ENCODE data around the gene C20orf173.
"Not testable (repeated sequence)": the region's sequence is repeated elsewhere in the genome, so short reads cannot be mapped to it uniquely, and the experiment has no call there.

Gene C20orf173

GRCh38 chr20:35544941-35545340, 15.5 kb upstream of the C20orf173 start:
- not testable (repeated sequence) for H3K4me3 ChIP-seq (ENCODE audit: low read length); H3K9ac ChIP-seq (ENCODE audit: low read depth, low read length); H3K9me3 ChIP-seq (ENCODE audit: insufficient read depth, low read depth, low read length); H3K27ac ChIP-seq (ENCODE audit: low read length); H3K27me3 ChIP-seq (ENCODE audit: insufficient read depth, low read length); H3K4me1 ChIP-seq (ENCODE audit: insufficient read depth, low read length)
- peaks cover 61% of the 10 kb centered on the region for H3K36me3 ChIP-seq (ENCODE audit: insufficient read depth, low read depth, low read length)

GRCh38 chr20:35544436-35544835, 15.0 kb upstream of the C20orf173 start:
- H3K36me3 ChIP-seq (ENCODE audit: insufficient read depth, low read depth, low read length): peaks cover 56% of the 10 kb centered on the region
- no peaks in the 10 kb centered on the region for H3K9me3 ChIP-seq (ENCODE audit: insufficient read depth, low read depth, low read length)
- H3K4me1 ChIP-seq (ENCODE audit: insufficient read depth, low read length): peaks cover 10% of the 10 kb centered on the region
- H3K9ac ChIP-seq (ENCODE audit: low read depth, low read length): no peak overlapping the region
- H3K27ac ChIP-seq (ENCODE audit: low read length): no peak overlapping the region
- no peaks in the 10 kb centered on the region for H3K27me3 ChIP-seq (ENCODE audit: insufficient read depth, low read length)
- H3K4me3 ChIP-seq (ENCODE audit: low read length): no peak overlapping the region

- Histone ChIP-seq H3K27ac (ENCODE audit: low read length) (peak overlapping the region; percentile 90), H3K27me3 (ENCODE audit: insufficient read depth, low read length) (no peaks in the 10 kb centered on the region), H3K9ac (ENCODE audit: low read depth, low read length) (peak overlapping the region; percentile 94; the same call in 1 of the 2 replicates), H3K9me3 (ENCODE audit: insufficient read depth, low read depth, low read length) (no peaks in the 10 kb centered on the region), H3K4me3 (ENCODE audit: low read length) (peak overlapping the region; percentile 97), H3K36me3 (ENCODE audit: insufficient read depth, low read depth, low read length) (peaks cover 42% of the 10 kb centered on the region), H3K4me1 (ENCODE audit: insufficient read depth, low read length) (peaks cover 10% of the 10 kb centered on the region)
These were observed 13.5 kb upstream of the C20orf173 start for GRCh38 chr20:35542990-35543389.

- H3K9me3 ChIP-seq (ENCODE audit: insufficient read depth, low read depth, low read length): no peaks in the 10 kb centered on the region
- no peaks in the 10 kb centered on the region for H3K27me3 ChIP-seq (ENCODE audit: insufficient read depth, low read length)
- peak within 1 kb of the TSS; percentile 97 for H3K4me3 ChIP-seq (ENCODE audit: low read length)
- peaks cover 10% of the 10 kb centered on the region for H3K4me1 ChIP-seq (ENCODE audit: insufficient read depth, low read length)
- H3K36me3 ChIP-seq (ENCODE audit: insufficient read depth, low read depth, low read length): peaks cover 33% of the 10 kb centered on the region
- H3K9ac ChIP-seq (ENCODE audit: low read depth, low read length): peak within 1 kb of the TSS; percentile 94
- H3K27ac ChIP-seq (ENCODE audit: low read length): peak within 1 kb of the TSS; percentile 90
These were observed 12.6 kb upstream of the C20orf173 start, which contains the start of gene ERGIC3 for GRCh38 chr20:35541783-35542662. TSS of gene ERGIC3 (plus strand) at chr20:35542078. CDS start at chr20:35542098, 20 bp downstream.

- peak overlapping the region; percentile 42; the same call in 1 of the 2 replicates for H3K9ac ChIP-seq (ENCODE audit: low read depth, low read length)
- no peaks in the 10 kb centered on the region for H3K9me3 ChIP-seq (ENCODE audit: insufficient read depth, low read depth, low read length)
- H3K27me3 ChIP-seq (ENCODE audit: insufficient read depth, low read length): no peaks in the 10 kb centered on the region
- H3K4me1 ChIP-seq (ENCODE audit: insufficient read depth, low read length): peaks cover 10% of the 10 kb centered on the region
- no peak overlapping the region for H3K27ac ChIP-seq (ENCODE audit: low read length)
- H3K4me3 ChIP-seq (ENCODE audit: low read length): peak overlapping the region; percentile 97
- peaks cover 26% of the 10 kb centered on the region; the same call in 1 of the 2 replicates for H3K36me3 ChIP-seq (ENCODE audit: insufficient read depth, low read depth, low read length)
These were observed 11.8 kb upstream of the C20orf173 start for GRCh38 chr20:35541118-35541782.

GRCh38 chr20:35539756-35540212, 10.3 kb upstream of the C20orf173 start:
- Histone ChIP-seq H3K9me3 (ENCODE audit: insufficient read depth, low read depth, low read length) (no peaks in the 10 kb centered on the region), H3K27me3 (ENCODE audit: insufficient read depth, low read length) (no peaks in the 10 kb centered on the region), H3K9ac (ENCODE audit: low read depth, low read length) (peak overlapping the region; percentile 46; the same call in 1 of the 2 replicates), H3K4me3 (ENCODE audit: low read length) (peak overlapping the region; percentile 62), H3K4me1 (ENCODE audit: insufficient read depth, low read length) (peaks cover 10% of the 10 kb centered on the region), H3K27ac (ENCODE audit: low read length) (no peak overlapping the region), H3K36me3 (ENCODE audit: insufficient read depth, low read depth, low read length) (peaks cover 17% of the 10 kb centered on the region; the same call in 1 of the 2 replicates)

GRCh38 chr20:35527122-35527769, 2.2 kb downstream of the C20orf173 start:
- Histone ChIP-seq H3K9ac (ENCODE audit: low read depth, low read length) (no peak overlapping the region), H3K27me3 (ENCODE audit: insufficient read depth, low read length) (no peaks in the 10 kb centered on the region), H3K4me1 (ENCODE audit: insufficient read depth, low read length) (no peaks in the 10 kb centered on the region), H3K27ac (ENCODE audit: low read length) (no peak overlapping the region), H3K4me3 (ENCODE audit: low read length) (no peak overlapping the region), H3K36me3 (ENCODE audit: insufficient read depth, low read depth, low read length) (no peaks in the 10 kb centered on the region), H3K9me3 (ENCODE audit: insufficient read depth, low read depth, low read length) (no peaks in the 10 kb centered on the region)

GRCh38 chr20:35525639-35526038, 3.8 kb downstream of the C20orf173 start:
- Histone ChIP-seq H3K27me3 (ENCODE audit: insufficient read depth, low read length) (no peaks in the 10 kb centered on the region), H3K36me3 (ENCODE audit: insufficient read depth, low read depth, low read length) (no peaks in the 10 kb centered on the region), H3K4me3 (ENCODE audit: low read length) (no peak overlapping the region), H3K4me1 (ENCODE audit: insufficient read depth, low read length) (no peaks in the 10 kb centered on the region), H3K27ac (ENCODE audit: low read length) (no peak overlapping the region), H3K9ac (ENCODE audit: low read depth, low read length) (no peak overlapping the region), H3K9me3 (ENCODE audit: insufficient read depth, low read depth, low read length) (no peaks in the 10 kb centered on the region)

GRCh38 chr20:35523298-35523888, 6.1 kb downstream of the C20orf173 start:
- H3K9ac ChIP-seq (ENCODE audit: low read depth, low read length): no peak overlapping the region
- no peak overlapping the region for H3K27ac ChIP-seq (ENCODE audit: low read length)
- H3K36me3 ChIP-seq (ENCODE audit: insufficient read depth, low read depth, low read length): no peaks in the 10 kb centered on the region
- H3K27me3 ChIP-seq (ENCODE audit: insufficient read depth, low read length): no peaks in the 10 kb centered on the region
- no peaks in the 10 kb centered on the region for H3K9me3 ChIP-seq (ENCODE audit: insufficient read depth, low read depth, low read length)
- H3K4me3 ChIP-seq (ENCODE audit: low read length): no peak overlapping the region
- H3K4me1 ChIP-seq (ENCODE audit: insufficient read depth, low read length): no peaks in the 10 kb centered on the region

- peaks cover 5% of the 10 kb centered on the region; the same call in 1 of the 2 replicates for H3K36me3 ChIP-seq (ENCODE audit: insufficient read depth, low read depth, low read length)
- no peak overlapping the region for H3K4me3 ChIP-seq (ENCODE audit: low read length)
- H3K27me3 ChIP-seq (ENCODE audit: insufficient read depth, low read length): no peaks in the 10 kb centered on the region
- no peaks in the 10 kb centered on the region for H3K9me3 ChIP-seq (ENCODE audit: insufficient read depth, low read depth, low read length)
- no peak overlapping the region for H3K27ac ChIP-seq (ENCODE audit: low read length)
- H3K4me1 ChIP-seq (ENCODE audit: insufficient read depth, low read length): no peaks in the 10 kb centered on the region
- H3K9ac ChIP-seq (ENCODE audit: low read depth, low read length): no peak overlapping the region
These were observed 10.5 kb downstream of the C20orf173 start for GRCh38 chr20:35518955-35519354.

GRCh38 chr20:35517767-35518166, 11.7 kb downstream of the C20orf173 start:
- not testable (repeated sequence) for H3K9me3 ChIP-seq (ENCODE audit: insufficient read depth, low read depth, low read length); H3K27me3 ChIP-seq (ENCODE audit: insufficient read depth, low read length); H3K27ac ChIP-seq (ENCODE audit: low read length); H3K9ac ChIP-seq (ENCODE audit: low read depth, low read length); H3K4me1 ChIP-seq (ENCODE audit: insufficient read depth, low read length); H3K4me3 ChIP-seq (ENCODE audit: low read length)
- peaks cover 14% of the 10 kb centered on the region; the same call in 1 of the 2 replicates for H3K36me3 ChIP-seq (ENCODE audit: insufficient read depth, low read depth, low read length)
